ENCODE data around the gene MRPL24.

- TF ChIP-seq CTCF (IDR thresholded peaks at IDR 0.05; ENCODE audit: insufficient read depth, low read depth, low read length) (no peak), EZH2 (IDR thresholded peaks at IDR 0.05; ENCODE audit: insufficient read depth, low read length) (no peak)
These were observed 44.6 kb upstream of the MRPL24 start for GRCh38 chr1:156785458-156785857.
